Measurements from ENCODE around the gene ZNF394. TPM values are rescaled to one million over a fixed set of nuclear protein-coding genes. Genes with fewer than 3 reads are reported as not detected.

The ZNF394 gene
- total and polyA plus RNA-seq, 9 of the 15 experiments (the other 6 are each of a cell fraction or from before 2014, with no cell fraction given): 2.9 to 32.2 (median 24.2) TPM

DNA sequence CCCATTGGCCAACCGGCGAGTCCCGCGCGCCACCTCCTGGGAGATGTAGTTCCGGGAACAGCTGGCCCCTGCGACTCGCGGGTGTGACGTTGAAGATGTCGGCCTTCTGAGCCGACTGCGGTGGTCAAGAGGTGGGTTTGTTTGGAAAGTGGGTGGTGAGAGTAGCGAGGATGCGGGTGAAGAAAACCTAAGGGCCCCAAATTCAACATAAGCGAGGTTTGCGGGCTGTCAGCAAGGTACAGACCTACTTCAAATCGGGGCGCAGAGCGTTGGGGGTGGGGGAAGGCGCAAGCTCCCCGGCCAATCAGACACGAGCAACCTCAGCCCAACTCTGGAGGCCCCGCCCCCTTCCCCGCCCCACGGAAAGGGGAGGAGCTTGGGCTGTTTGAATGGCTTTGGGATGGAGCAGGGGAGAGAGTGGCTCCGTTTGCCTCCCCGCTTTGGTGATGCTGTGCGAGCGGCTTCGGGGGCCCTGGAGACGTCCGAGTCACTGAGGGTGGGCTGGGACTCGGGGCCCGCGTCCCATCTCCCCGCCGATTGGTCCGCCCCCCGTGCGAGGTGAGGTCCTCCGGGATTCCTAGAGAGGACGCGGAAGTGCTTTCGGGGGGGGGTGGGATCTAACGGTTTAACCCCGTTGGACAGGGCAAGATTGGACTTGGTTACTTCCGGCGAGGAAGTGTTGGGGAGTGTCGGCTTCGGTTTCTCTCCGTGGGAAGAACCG lies 4.7 kb upstream of the ZNF394 start, which contains the start of gene ZKSCAN5 (continued):
- TF ChIP-seq CREM (IDR thresholded peaks at IDR 0.05; ENCODE audit: low read depth) (peak; percentile 96), SOX6 (IDR thresholded peaks at IDR 0.05) (peak; percentile 45; the same call in 1 of the 2 replicates), TEAD2 (tag; IDR thresholded peaks at IDR 0.05) (no peak), ZFPM2 (CRISPR knock-in tag; IDR thresholded peaks at IDR 0.05) (no peak), HDAC2 (IDR thresholded peaks at IDR 0.05) (peak; percentile 73), PHF20 (IDR thresholded peaks at IDR 0.05; ENCODE audit: partially characterized antibody) (peak; percentile 83), NFE2 (IDR thresholded peaks at IDR 0.05; ENCODE audit: low read depth) (0 out of 2 replicates have a peak, but pooled peaks have one; percentile 11), NEUROD1 (IDR thresholded peaks at IDR 0.05; ENCODE audit: borderline replicate concordance, low read depth, low read length, partially characterized antibody) (peak; percentile 64), RB1 (IDR thresholded peaks at IDR 0.05; ENCODE audit: low read depth) (peak; percentile 47), HDAC3 (IDR thresholded peaks at IDR 0.05; ENCODE audit: borderline replicate concordance, partially characterized antibody) (no peak)
- TF ChIP-seq, protein P1, sequence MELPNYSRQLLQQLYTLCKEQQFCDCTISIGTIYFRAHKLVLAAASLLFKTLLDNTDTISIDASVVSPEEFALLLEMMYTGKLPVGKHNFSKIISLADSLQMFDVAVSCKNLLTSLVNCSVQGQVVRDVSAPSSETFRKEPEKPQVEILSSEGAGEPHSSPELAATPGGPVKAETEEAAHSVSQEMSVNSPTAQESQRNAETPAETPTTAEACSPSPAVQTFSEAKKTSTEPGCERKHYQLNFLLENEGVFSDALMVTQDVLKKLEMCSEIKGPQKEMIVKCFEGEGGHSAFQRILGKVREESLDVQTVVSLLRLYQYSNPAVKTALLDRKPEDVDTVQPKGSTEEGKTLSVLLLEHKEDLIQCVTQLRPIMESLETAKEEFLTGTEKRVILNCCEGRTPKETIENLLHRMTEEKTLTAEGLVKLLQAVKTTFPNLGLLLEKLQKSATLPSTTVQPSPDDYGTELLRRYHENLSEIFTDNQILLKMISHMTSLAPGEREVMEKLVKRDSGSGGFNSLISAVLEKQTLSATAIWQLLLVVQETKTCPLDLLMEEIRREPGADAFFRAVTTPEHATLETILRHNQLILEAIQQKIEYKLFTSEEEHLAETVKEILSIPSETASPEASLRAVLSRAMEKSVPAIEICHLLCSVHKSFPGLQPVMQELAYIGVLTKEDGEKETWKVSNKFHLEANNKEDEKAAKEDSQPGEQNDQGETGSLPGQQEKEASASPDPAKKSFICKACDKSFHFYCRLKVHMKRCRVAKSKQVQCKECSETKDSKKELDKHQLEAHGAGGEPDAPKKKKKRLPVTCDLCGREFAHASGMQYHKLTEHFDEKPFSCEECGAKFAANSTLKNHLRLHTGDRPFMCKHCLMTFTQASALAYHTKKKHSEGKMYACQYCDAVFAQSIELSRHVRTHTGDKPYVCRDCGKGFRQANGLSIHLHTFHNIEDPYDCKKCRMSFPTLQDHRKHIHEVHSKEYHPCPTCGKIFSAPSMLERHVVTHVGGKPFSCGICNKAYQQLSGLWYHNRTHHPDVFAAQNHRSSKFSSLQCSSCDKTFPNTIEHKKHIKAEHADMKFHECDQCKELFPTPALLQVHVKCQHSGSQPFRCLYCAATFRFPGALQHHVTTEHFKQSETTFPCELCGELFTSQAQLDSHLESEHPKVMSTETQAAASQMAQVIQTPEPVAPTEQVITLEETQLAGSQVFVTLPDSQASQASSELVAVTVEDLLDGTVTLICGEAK (IDR thresholded peaks at IDR 0.05): peak; percentile 97
- TF ChIP-seq, protein P1 (CRISPR knock-in tag; IDR thresholded peaks at IDR 0.05): no peak
- TF ChIP-seq, protein P2, sequence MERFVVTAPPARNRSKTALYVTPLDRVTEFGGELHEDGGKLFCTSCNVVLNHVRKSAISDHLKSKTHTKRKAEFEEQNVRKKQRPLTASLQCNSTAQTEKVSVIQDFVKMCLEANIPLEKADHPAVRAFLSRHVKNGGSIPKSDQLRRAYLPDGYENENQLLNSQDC (CRISPR knock-in tag; IDR thresholded peaks at IDR 0.05): no peak
- TF ChIP-seq, protein P3, sequence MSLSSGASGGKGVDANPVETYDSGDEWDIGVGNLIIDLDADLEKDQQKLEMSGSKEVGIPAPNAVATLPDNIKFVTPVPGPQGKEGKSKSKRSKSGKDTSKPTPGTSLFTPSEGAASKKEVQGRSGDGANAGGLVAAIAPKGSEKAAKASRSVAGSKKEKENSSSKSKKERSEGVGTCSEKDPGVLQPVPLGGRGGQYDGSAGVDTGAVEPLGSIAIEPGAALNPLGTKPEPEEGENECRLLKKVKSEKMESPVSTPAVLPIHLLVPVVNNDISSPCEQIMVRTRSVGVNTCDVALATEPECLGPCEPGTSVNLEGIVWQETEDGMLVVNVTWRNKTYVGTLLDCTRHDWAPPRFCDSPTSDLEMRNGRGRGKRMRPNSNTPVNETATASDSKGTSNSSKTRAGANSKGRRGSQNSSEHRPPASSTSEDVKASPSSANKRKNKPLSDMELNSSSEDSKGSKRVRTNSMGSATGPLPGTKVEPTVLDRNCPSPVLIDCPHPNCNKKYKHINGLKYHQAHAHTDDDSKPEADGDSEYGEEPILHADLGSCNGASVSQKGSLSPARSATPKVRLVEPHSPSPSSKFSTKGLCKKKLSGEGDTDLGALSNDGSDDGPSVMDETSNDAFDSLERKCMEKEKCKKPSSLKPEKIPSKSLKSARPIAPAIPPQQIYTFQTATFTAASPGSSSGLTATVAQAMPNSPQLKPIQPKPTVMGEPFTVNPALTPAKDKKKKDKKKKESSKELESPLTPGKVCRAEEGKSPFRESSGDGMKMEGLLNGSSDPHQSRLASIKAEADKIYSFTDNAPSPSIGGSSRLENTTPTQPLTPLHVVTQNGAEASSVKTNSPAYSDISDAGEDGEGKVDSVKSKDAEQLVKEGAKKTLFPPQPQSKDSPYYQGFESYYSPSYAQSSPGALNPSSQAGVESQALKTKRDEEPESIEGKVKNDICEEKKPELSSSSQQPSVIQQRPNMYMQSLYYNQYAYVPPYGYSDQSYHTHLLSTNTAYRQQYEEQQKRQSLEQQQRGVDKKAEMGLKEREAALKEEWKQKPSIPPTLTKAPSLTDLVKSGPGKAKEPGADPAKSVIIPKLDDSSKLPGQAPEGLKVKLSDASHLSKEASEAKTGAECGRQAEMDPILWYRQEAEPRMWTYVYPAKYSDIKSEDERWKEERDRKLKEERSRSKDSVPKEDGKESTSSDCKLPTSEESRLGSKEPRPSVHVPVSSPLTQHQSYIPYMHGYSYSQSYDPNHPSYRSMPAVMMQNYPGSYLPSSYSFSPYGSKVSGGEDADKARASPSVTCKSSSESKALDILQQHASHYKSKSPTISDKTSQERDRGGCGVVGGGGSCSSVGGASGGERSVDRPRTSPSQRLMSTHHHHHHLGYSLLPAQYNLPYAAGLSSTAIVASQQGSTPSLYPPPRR (CRISPR knock-in tag; IDR thresholded peaks at IDR 0.05; ENCODE audit: borderline replicate concordance): peak; percentile 76

Measured in K562 (cell line).